Gastroesophageal sphincter (tissue), 3 donors: Measurements from ENCODE around the gene DHRSX.

Experiments
- EP300 ChIP-seq: sonication (generic); formaldehyde crosslinking; IDR thresholded peaks from one replicate; pipeline ENCODE4 v1.6.1; 2017; ENCODE audit warnings: antibody characterized with exemption, mild to moderate bottlenecking
- POLR2A ChIP-seq, 2 donors: fragments of 450-650 bp; IDR thresholded peaks; one replicate each; pipeline ENCODE4 v1.6.1; 2017; ENCODE audit warnings: antibody characterized with exemption in 2 of 2, mild to moderate bottlenecking in 2 of 2, moderate library complexity in 1 of 2
- POLR2AphosphoS5 ChIP-seq: sonication (generic); formaldehyde crosslinking; IDR thresholded peaks from one replicate; pipeline ENCODE4 v1.6.1; 2017; ENCODE audit warnings: antibody characterized with exemption
- TF ChIP-seq, protein P1 (sequence below), 4 experiments: fragments of 200-600 bp in 2 of 4; fragments of 450-650 bp in 2 of 4; sonication (generic) in 1 of 4; IDR thresholded peaks; one replicate each; pipeline ENCODE4 v1.5.1; 2017 to 2019; ENCODE audit warnings: antibody characterized with exemption in 4 of 4, mild to moderate bottlenecking in 2 of 4, moderate library complexity in 2 of 4

DNA sequence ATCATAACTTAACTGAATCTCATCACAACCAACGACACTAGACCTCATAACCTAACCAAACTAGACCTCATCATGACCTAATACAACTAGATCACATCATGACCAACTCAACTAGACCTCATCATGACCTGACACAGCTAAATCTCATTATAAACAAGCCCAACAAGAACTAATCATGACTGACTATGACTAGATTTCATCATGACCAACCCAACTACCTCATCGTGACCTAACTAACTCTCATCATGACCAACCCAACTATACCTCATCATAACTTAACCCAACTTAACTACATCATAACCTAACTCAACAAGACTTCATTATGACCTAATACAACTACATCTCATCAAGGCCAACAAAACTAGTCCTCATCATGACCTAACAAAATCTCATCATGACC is 86.8 kb downstream of the DHRSX start:
- TF ChIP-seq, protein P1, sequence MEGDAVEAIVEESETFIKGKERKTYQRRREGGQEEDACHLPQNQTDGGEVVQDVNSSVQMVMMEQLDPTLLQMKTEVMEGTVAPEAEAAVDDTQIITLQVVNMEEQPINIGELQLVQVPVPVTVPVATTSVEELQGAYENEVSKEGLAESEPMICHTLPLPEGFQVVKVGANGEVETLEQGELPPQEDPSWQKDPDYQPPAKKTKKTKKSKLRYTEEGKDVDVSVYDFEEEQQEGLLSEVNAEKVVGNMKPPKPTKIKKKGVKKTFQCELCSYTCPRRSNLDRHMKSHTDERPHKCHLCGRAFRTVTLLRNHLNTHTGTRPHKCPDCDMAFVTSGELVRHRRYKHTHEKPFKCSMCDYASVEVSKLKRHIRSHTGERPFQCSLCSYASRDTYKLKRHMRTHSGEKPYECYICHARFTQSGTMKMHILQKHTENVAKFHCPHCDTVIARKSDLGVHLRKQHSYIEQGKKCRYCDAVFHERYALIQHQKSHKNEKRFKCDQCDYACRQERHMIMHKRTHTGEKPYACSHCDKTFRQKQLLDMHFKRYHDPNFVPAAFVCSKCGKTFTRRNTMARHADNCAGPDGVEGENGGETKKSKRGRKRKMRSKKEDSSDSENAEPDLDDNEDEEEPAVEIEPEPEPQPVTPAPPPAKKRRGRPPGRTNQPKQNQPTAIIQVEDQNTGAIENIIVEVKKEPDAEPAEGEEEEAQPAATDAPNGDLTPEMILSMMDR (IDR thresholded peaks at IDR 0.05): no peak
- TF ChIP-seq POLR2AphosphoS5 (no peak), EP300 (no peak), POLR2A (IDR thresholded peaks at IDR 0.05) (no peak)
